Measurements from ENCODE around the gene DOCK3.

The DOCK3 gene

GRCh38 chr3:51216291-51216690, 541.6 kb downstream of the DOCK3 start:
- H2AFZ ChIP-seq (ENCODE audit: low read depth): no peak overlapping the region
- no peak overlapping the region for H3K4me3 ChIP-seq (IDR thresholded peaks at IDR 0.05; ENCODE audit: insufficient read depth, low read depth, low read length)
- H4K20me1 ChIP-seq (ENCODE audit: insufficient read depth): no peaks in the 10 kb centered on the region
- TF ChIP-seq, protein P1, sequence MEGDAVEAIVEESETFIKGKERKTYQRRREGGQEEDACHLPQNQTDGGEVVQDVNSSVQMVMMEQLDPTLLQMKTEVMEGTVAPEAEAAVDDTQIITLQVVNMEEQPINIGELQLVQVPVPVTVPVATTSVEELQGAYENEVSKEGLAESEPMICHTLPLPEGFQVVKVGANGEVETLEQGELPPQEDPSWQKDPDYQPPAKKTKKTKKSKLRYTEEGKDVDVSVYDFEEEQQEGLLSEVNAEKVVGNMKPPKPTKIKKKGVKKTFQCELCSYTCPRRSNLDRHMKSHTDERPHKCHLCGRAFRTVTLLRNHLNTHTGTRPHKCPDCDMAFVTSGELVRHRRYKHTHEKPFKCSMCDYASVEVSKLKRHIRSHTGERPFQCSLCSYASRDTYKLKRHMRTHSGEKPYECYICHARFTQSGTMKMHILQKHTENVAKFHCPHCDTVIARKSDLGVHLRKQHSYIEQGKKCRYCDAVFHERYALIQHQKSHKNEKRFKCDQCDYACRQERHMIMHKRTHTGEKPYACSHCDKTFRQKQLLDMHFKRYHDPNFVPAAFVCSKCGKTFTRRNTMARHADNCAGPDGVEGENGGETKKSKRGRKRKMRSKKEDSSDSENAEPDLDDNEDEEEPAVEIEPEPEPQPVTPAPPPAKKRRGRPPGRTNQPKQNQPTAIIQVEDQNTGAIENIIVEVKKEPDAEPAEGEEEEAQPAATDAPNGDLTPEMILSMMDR (conservative IDR thresholded peaks at IDR 0.05; ENCODE audit: low read depth, low read length): no peak
- no peaks in the 10 kb centered on the region for H3K36me3 ChIP-seq (ENCODE audit: insufficient read depth)
- no peaks in the 10 kb centered on the region for H3K27me3 ChIP-seq (ENCODE audit: insufficient read depth, low read depth)
- no peak overlapping the region for H3K4me2 ChIP-seq
- no peak overlapping the region for H3K9ac ChIP-seq
- no peak overlapping the region for H3K27ac ChIP-seq
- H3K4me1 ChIP-seq (ENCODE audit: low read depth, poor library complexity, severe bottlenecking): no peaks in the 10 kb centered on the region
- no peaks in the 10 kb centered on the region for H3K79me2 ChIP-seq (ENCODE audit: insufficient read depth, low read depth)

DNA sequence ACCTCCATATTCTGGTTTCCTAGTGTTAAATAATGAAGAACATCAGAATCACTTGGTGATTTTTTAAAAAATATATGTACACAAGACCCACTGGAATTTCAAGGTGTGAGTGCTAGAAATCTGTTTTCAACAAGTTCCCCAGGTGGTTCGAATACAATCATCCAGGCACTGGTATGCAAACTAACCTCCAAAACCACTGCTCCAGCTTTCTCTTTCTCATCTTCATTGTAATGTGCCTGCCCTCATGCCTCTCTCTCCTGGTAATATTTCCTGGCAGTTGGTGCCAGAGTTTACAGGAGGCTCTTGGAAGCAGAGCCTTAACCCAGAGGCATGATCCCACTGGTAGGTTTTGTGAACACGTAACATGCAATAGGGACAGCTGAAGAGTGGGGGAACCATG, 547.2 kb downstream of the DOCK3 start:
- Histone ChIP-seq H3K4me2 (no peak overlapping the region), H2AFZ (ENCODE audit: low read depth) (no peak overlapping the region), H3K27me3 (ENCODE audit: insufficient read depth, low read depth) (no peaks in the 10 kb centered on the region), H4K20me1 (ENCODE audit: insufficient read depth) (no peaks in the 10 kb centered on the region), H3K36me3 (ENCODE audit: insufficient read depth) (no peaks in the 10 kb centered on the region), H3K9ac (no peak overlapping the region), H3K4me3 (IDR thresholded peaks at IDR 0.05; ENCODE audit: insufficient read depth, low read depth, low read length) (no peak overlapping the region), H3K27ac (no peak overlapping the region), H3K4me1 (ENCODE audit: low read depth, poor library complexity, severe bottlenecking) (no peaks in the 10 kb centered on the region), H3K79me2 (ENCODE audit: insufficient read depth, low read depth) (no peaks in the 10 kb centered on the region)
- TF ChIP-seq, protein P1 (conservative IDR thresholded peaks at IDR 0.05; ENCODE audit: low read depth, low read length): no peak

DNA sequence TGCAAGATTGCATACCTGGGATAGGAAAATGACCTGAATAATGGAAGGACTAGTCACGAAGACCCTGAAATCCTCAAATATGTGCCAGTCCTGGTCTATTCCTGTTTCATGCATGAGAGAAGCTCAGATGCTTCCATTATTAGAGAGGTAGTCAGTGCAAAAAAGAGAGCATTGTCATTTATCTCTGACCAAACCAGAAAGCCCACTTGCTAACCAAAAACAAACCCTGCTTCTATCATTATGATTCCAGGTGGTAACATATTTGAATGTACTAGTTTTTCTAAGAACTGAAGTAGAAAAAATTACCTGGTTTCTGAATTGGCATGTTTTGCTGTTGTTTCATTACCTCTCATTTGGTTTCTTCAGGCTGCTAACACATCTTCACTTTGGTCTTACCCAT, 549.6 kb downstream of the DOCK3 start:
- no peaks in the 10 kb centered on the region for H3K4me1 ChIP-seq (ENCODE audit: low read depth, poor library complexity, severe bottlenecking)
- H3K4me2 ChIP-seq: no peak overlapping the region
- H3K4me3 ChIP-seq (IDR thresholded peaks at IDR 0.05; ENCODE audit: insufficient read depth, low read depth, low read length): no peak overlapping the region
- no peak overlapping the region for H2AFZ ChIP-seq (ENCODE audit: low read depth)
- TF ChIP-seq, protein P1 (conservative IDR thresholded peaks at IDR 0.05; ENCODE audit: low read depth, low read length): no peak
- no peaks in the 10 kb centered on the region for H3K36me3 ChIP-seq (ENCODE audit: insufficient read depth)
- no peaks in the 10 kb centered on the region for H3K27me3 ChIP-seq (ENCODE audit: insufficient read depth, low read depth)
- H4K20me1 ChIP-seq (ENCODE audit: insufficient read depth): no peaks in the 10 kb centered on the region
- H3K9ac ChIP-seq: no peak overlapping the region
- H3K27ac ChIP-seq: no peak overlapping the region
- H3K79me2 ChIP-seq (ENCODE audit: insufficient read depth, low read depth): no peaks in the 10 kb centered on the region

DNA sequence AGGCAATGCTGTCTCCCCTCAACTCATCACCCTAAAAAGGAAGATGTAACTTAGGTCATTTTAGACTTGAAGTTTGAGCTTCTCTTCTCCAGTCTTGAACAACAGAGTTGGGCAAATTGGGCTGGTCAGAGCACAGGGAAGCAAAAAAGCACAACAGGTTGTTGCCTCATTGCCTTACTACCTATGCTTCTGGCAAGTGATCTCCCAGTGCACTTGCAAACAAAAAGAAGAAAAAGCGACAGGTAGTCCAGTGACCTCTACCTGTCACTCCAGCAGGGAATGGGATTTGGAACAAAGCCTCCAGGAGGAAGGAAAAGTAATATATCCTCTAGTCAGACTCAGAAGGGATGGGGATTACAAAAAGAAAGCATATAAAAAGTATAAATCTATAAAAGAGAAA, 550.1 kb downstream of the DOCK3 start:
- no peak overlapping the region for H3K9ac ChIP-seq
- H3K27ac ChIP-seq: no peak overlapping the region
- no peaks in the 10 kb centered on the region for H4K20me1 ChIP-seq (ENCODE audit: insufficient read depth)
- H3K4me3 ChIP-seq (IDR thresholded peaks at IDR 0.05; ENCODE audit: insufficient read depth, low read depth, low read length): no peak overlapping the region
- H2AFZ ChIP-seq (ENCODE audit: low read depth): no peak overlapping the region
- TF ChIP-seq, protein P1 (conservative IDR thresholded peaks at IDR 0.05; ENCODE audit: low read depth, low read length): no peak
- H3K4me1 ChIP-seq (ENCODE audit: low read depth, poor library complexity, severe bottlenecking): no peaks in the 10 kb centered on the region
- H3K36me3 ChIP-seq (ENCODE audit: insufficient read depth): no peaks in the 10 kb centered on the region
- H3K4me2 ChIP-seq: no peak overlapping the region
- no peaks in the 10 kb centered on the region for H3K79me2 ChIP-seq (ENCODE audit: insufficient read depth, low read depth)
- no peaks in the 10 kb centered on the region for H3K27me3 ChIP-seq (ENCODE audit: insufficient read depth, low read depth)

Measured in KMS-11 (cell line).